HG03060 (cell line): Measurements from ENCODE around the gene CLEC4A.
"Not testable (repeated sequence)": the region's sequence is repeated elsewhere in the genome, so short reads cannot be mapped to it uniquely, and the experiment has no call there.

Experiments used
- ATAC-seq: cut with Tn5 transposase; IDR thresholded peaks from one replicate; pipeline ENCODE4 v1.9.1; 2021; ENCODE audit warnings: low read depth, moderate number of reproducible peaks; ENCODE audit not compliant: unreplicated experiment

CLEC4A gene

DNA sequence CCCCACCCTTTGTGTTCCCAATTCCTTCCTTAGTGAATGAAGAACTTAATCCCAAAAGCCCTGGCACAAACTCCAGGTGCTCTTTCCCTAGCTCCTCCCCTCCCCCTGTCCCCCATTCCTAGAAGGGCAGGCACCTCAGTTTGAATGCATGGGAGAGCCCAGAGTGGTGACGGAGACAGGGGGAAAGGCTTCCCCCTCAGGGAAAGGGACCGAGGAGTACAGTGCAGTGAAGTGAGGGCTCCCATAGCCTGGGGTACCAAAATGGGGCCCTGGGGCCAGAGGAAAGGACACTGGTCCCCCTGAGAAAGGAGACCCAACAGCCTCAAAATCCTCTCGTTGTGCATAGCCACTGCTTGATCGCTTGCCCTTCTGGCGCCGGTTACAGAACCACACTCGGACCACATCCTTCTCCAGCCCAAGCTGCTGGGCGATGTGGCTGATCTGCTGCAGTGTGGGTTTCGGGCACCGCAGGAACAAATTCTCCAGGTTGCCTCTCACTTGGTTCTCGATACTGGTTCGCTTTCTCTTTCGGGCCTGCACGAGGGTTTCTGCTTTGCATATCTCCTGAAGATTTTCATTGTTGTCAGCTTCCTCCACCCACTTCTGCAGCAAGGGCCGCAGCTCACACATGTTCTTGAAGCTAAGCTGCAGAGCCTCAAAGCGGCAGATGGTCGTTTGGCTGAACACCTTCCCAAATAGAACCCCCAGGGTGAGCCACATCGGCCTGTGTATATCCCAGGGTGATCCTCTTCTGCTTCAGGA, 10.4 kb downstream of the CLEC4A start:
- not testable (repeated sequence) for ATAC-seq

DNA sequence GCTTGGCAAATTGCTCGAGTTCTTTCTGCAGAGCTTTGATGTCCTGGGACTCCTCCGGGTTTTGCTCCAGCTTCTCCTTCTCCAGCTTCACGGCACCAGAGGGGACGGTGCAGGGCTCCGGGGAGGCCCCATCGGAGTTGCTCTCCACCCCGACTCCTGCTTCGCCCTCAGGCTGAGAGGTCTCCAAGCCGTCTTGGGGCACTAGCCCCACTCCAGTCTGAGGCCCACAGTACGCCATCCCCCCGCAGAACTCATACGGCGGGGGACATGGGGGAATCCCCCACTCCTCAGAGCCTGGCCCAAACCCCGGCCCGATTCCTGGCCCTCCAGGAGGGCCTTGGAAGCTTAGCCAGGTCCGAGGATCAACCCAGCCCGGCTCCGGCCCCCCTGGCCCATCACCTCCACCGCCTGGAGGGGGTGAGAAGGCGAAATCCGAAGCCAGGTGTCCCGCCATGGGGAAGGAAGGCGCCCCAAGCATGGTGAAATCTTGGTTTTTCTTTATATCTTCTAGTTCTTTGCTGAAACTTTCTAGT, 11.0 kb downstream of the CLEC4A start:
- not testable (repeated sequence) for ATAC-seq

DNA sequence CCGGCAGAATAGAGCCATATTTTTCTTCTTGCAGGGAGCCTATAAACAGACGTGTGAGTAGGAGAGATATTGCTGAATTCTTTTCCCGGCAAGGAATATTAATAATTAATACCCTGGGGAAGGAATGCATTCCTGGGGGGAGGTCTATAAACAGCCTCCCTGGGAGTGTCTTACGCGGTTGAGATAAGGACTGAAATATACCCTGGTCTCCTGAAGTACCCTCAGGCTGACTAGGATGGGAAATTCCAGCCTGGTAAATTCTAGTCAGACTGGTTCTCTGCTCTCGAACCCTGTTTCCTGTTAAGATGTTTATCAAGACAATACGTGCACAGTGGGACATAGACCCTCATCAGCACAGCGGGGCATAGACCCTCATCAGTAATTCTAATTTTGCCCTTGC, 18.2 kb downstream of the CLEC4A start:
- ATAC-seq: not testable (repeated sequence)

DNA sequence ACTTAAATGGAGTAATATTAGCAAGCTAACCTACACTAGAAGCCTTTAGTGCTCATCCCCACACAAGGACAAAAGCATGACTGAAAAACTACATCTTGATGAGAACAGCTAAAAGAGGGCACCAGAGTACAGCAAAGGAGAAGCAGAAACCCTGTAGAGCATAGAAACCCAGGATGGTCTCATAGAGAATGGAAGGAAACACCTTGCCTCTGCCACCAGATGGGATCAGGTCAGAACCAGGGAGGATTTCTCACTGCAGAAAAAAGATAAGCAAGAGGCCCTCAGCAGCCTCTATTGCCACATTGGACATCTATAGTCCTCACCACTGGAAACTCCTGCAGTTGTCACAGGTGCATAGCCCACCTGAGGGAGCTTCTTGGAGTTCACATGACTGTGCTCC, 19.8 kb downstream of the CLEC4A start:
- no peak for ATAC-seq

DNA sequence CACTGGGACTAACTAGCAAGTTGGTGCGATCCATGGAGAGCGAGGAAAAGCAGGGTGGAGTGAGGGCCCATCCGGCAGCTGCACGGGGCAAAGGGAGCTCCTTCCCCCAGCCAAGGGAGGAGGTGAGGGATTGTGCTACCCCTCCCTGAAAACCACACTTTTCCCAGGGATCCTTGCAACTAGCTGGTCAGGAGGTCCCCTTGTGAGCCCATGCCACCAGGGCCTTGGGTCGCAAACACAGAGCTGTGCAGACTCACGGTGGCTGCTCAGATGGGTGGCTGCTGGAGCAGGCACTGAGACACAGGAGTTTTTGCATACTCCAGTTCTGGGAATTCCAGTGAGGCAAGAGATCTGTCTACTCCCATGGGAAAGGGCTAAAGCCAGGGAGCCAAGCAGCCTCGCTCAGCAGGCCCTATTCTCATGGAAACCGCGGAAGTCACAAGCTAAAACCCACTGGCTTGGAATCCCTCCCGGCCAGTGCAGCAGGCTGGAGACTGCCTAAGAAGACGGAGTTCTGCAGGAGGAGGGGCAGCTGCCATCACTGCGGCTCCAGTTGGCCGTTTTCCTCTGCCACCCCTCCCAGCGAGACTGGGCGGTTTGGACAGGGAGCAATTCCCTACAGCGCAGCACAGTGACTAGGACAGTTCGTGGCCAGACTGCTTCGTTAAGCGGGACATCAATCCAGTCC, 22.5 kb downstream of the CLEC4A start:
- no peak for ATAC-seq

DNA sequence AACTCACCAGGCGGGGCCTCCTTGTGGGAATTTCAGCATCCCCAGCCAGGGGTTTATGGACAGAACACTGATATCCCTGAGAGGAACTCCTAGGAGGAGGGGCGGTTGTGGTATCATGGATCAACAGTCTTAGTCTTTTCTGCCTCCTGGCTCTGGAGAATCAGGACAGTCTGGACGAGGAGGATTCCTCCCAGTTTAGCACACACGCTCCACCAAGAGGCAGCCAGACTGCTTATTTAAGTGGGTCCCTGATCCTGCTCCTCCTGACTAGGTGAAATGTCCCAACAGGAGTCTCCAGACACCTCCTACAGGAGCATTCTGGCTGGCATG, 23.0 kb downstream of the CLEC4A start:
- ATAC-seq: no peak

DNA sequence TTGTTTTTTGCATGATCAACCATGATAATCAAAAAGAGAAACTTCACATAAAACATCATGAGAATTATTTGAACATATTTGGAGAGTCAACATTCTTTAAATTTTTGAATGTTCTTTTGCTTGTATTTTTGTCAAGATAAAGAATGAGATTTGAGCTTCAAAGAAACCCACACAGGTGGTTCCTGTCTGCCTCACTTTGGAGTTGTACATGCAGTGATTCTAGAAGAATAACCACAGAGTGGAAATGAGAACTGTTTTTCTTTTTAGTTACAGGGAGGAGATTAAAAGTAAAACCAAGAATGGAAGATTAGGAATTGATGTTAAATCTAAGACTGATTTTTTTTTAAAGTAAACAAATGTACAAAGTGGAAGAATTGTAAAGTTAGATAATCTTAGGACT, 31.1 kb downstream of the CLEC4A start:
- ATAC-seq: no peak

DNA sequence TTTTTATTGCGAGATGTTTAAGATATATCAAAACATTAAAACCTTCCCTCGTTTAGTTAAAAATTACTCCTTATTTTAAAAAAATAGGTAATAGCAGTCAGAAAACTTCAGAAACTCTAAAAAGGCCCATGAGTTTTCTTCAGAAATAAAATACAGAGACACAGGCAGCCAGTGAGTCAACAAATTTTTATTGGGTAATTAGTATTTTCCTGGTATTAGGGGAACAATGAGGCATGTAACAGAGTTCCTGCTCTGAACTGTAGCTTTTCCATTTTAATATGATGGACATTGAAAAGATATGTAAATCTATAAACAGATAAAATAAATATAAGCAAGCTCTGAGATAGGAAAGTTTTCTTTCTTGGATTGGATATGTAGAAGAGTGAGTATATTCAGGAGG, 33.0 kb downstream of the CLEC4A start:
- no peak for ATAC-seq

DNA sequence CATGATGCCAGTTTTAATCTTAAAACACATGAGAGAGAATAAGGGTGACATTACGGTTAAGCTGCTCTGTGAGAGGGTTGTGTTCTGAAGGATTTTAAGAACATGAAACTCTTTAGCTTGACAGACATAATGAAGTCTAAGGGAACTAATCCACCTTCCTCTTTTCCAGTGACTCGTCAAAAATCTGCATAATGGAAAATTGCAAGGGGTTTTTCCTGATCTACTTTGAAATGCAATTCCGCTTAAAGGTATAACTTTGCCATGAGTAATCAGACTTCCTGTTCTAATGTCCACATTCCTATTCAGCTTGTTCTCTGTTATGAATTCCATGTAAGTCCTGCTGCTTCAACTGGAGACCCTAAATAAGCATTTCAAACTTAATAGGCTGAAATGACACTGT, 33.4 kb downstream of the CLEC4A start, which contains the start of gene ZNF705A:
Gene ZNF705A, plus strand, starts transcription at position 171 of the 400 bp plus-strand sequence. CDS start 15,611 bp downstream, outside the sequence.
- ATAC-seq: no peak

DNA sequence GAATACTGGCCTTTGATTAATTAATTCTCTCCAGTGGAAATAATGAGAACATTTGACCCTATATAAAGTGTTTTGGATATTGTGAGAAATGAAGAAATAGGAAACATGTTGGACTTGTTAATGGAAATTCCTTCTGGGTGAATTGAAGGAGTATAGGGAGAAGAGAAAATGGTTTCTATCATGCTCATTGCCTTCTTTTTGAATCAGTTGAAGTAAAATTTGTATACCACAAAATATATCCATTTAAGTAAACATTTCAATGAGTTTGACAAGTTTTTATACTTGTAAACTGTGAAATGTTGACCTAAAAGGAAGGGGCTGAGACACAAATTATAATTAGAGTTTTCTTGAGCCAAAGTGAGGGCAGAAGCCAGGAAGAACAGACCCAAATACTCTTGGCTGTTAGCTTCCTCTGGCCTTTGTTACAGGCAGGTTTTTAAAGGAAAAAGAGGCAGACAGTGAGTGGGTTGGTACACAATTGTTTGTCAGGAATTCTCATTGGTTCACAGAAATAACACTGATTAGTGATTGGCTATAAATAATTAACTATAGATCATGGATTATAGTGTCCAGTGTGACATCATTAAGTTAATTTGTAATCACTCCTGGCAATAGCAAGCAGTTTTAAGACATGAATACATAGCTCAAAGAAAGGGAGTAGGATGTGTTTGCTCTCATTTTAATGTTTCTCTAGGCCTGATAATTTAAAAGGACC, 34.2 kb downstream of the CLEC4A start:
- ATAC-seq: no peak

DNA sequence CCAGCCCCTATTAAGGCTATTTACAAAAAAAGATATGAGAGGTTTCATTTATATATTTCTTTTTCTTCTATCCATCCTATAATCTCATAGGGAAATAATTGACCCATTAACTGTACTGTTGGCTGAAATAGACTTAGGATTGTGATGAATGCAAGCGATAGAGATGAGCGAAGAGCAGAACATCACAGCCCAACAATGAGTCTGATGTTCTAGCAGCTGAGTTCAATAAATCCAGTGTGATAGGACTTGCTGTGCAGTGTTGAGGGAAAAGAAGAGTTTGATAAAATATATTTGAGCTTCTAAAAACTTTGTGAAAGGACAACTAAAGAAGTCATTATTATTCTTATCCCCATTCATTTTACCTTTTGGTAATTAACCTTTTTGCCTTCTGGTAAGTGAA, 49.5 kb downstream of the CLEC4A start:
- not testable (repeated sequence) for ATAC-seq

DNA sequence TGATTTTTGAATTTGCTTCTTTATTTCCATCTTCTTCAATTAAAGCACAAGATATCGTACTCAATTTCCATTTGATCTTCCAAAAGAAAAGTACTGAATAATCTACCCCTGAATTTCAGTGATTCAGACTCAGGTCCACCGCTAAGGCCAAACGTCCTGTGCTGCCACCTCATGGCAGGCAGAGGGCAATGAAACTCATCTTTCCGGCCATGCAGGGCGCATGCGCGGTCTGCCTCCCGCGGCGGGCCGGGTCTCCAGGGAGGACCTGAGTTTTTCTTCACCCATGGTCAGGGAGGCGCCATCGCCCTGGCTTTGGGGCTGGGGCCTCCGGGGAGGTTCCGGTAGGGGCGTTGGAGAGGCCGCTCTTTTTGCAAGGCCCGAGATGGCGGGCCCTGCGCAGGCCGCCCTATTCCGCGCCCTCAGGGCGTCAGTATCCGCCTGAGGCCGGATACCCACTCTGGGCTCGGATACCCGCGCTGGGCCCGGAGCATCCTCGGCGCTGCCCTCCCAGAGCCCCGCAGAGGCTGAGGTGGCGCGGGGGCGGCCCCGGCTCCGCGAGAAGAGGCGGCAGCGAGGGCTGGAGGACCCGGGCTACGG, 56.7 kb downstream of the CLEC4A start:
- not testable (repeated sequence) for ATAC-seq

DNA sequence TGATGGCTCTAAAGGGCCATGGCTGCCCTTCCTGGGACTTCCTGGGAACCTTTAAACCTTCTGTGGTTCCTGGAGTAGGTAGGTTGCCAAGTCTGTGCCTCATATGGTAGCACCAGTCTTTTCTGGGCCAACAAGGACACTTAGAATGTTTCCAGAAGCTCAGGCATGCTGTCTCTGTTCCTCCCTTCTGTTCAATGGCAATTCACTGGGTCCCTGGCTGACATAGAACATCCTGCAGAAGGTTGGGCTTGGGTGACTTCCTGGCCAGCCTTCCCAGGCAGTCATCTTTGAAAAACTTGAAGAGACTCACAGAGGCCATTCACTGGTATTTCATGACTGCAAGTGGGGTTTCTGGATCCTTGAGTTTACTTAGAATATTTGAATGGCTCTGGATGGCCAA, 57.9 kb downstream of the CLEC4A start:
- not testable (repeated sequence) for ATAC-seq

DNA sequence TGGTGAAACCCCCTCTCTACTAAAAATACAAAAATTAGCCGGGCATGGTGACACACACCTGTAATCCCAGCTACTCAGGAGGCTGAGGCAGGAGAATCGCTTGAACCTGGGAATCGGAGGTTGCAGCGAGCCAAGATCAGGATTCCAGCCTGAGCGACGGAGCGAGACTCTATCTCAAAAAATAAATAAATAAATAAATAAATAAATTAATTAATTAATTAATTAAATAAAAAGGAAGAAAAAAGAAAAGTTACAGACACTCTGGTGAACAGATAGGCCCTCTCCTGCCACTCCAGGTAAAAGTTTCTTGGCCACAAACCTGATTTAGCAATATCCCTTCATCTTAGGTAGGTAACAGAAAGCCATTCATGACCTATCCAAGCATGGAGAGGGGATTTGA, 59.5 kb downstream of the CLEC4A start:
- not testable (repeated sequence) for ATAC-seq

DNA sequence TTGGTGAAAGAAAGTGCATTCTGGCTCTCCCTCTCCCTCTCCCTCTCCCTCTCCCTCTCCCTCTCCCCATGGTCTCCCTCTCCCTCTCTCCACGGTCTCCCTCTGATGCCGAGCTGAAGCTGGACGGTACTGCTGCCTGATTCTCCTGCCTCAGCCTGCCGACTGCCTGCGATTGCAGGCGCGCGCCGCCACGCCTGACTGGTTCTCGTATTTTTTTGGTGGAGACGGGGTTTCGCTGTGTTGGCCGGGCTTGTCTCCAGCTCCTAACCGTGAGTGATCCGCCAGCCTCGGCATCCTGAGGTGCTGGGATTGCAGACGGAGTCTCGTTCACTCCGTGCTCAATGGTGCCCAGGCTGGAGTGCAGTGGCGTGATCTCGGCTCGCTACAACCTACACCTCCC, 59.9 kb downstream of the CLEC4A start:
- not testable (repeated sequence) for ATAC-seq

DNA sequence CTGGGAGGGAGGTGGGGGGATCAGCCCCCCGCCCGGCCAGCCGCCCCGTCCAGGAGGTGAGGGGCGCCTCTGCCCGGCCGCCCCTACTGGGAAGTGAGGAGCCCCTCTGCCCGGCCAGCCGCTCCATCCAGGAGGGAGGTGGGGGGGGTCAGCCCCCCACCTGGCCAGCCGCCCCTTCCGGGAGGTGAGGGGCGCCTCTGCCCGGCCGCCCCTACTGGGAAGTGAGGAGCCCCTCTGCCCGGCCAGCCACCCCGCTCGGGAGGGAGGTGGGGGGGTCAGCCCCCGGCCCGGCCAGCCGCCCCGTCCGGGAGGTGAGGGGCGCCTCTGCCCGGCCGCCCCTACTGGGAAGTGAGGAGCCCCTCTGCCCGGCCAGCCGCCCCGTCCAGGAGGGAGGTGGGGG, 60.8 kb downstream of the CLEC4A start:
- not testable (repeated sequence) for ATAC-seq

DNA sequence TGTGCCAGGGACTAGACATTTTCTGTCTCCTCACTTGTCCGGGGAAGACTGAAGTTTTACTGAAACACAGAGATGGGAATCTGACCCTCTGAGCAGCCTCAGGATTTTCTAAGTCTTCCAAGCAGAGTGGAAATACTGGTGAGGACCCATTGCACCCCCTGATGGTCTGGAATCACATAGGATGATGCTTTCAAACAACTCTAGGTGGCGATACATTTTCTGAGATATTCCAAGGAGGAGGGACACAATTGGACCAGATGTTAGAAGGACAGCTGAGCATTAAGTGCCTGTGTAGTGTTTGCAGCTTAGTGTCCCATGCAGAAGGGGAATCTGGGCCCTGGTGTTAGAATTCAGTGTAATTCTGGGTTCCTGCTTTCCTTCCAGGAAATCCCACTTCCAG, 64.7 kb downstream of the CLEC4A start:
- ATAC-seq: not testable (repeated sequence)
